Mesothelial cell of epicardium (in vitro differentiated cells): ENCODE results near the gene LPCAT2. TPM values are rescaled to one million over a fixed set of nuclear protein-coding genes. Genes with fewer than 3 reads are reported as not detected.
"Not testable (repeated sequence)": the region's sequence is repeated elsewhere in the genome, so short reads cannot be mapped to it uniquely, and the experiment has no call there.

Experiments
- DNase-seq, 2 experiments: peaks; one replicate each; pipeline ENCODE4 v3.0.0; 2021; ENCODE audit warnings: low spot score in 2 of 2; ENCODE audit not compliant: unreplicated experiment in 2 of 2
- H3K27ac Mint-ChIP-seq: 2 replicates; pipeline ENCODE4 v1.8.0; 2021; ENCODE audit warnings: mixed read lengths
- H3K27me3 Mint-ChIP-seq: 2 replicates; pipeline ENCODE4 v1.8.0; 2021; ENCODE audit warnings: low read depth, mixed read lengths
- H3K36me3 Mint-ChIP-seq: 2 replicates; pipeline ENCODE4 v1.8.0; 2021; ENCODE audit warnings: mixed read lengths
- H3K4me1 Mint-ChIP-seq: 2 replicates; pipeline ENCODE4 v1.8.0; 2021; ENCODE audit warnings: mixed read lengths
- H3K4me3 Mint-ChIP-seq: 2 replicates; pipeline ENCODE4 v1.8.0; 2021; ENCODE audit warnings: mild to moderate bottlenecking, moderate library complexity, mixed read lengths
- H3K9me3 Mint-ChIP-seq: 2 replicates; pipeline ENCODE4 v1.8.0; 2021; ENCODE audit warnings: mixed read lengths
- total RNA-seq: library from RNA; stranded (reverse); gene quantifications from 3 replicates; pipeline ENCODE4 v1.2.1, GENCODE V29; 2021
- TF ChIP-seq, protein P1 (sequence below): fragments of 200-600 bp; sonication (generic); IDR thresholded peaks from one replicate; pipeline ENCODE4 v1.5.0; 2021; ENCODE audit warnings: antibody characterized with exemption; ENCODE audit not compliant: unreplicated experiment

LPCAT2 gene
- total RNA-seq, 1 donor from 2014 or later = 25.1 TPM

DNA sequence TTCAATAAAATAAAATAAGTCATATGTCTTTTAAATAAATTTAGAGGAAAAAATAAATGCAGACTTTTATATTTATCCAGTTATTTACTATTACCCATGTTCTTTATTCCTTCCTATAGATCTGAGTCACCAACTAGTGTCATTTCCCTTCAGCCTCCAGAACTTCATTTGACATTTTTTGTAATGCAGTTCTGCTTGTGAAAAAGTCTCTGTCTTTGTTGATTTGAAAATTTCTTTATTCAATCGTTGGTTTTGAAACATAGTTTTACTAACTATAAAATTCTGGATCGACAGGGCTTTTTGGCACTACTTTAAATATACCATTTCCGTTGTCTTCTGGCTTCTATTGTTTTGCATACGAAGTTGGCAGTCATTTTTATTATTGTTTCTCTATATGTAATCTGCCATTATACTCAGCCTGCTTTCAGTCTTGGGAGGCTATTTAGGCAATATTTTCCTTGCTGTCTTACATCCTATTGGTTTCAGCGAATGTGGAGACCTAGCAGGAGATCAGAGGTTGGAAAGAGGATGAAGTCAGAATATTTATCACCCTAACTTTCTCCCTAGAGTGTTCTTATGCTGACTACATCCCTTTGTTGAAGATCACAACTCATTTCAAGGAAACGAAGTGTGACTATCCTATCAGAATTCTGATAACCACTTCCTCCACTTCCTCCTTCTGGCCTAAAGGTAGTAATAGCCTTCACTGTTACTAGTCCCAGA is 104.9 kb downstream of the LPCAT2 start:
- TF ChIP-seq, protein P1, sequence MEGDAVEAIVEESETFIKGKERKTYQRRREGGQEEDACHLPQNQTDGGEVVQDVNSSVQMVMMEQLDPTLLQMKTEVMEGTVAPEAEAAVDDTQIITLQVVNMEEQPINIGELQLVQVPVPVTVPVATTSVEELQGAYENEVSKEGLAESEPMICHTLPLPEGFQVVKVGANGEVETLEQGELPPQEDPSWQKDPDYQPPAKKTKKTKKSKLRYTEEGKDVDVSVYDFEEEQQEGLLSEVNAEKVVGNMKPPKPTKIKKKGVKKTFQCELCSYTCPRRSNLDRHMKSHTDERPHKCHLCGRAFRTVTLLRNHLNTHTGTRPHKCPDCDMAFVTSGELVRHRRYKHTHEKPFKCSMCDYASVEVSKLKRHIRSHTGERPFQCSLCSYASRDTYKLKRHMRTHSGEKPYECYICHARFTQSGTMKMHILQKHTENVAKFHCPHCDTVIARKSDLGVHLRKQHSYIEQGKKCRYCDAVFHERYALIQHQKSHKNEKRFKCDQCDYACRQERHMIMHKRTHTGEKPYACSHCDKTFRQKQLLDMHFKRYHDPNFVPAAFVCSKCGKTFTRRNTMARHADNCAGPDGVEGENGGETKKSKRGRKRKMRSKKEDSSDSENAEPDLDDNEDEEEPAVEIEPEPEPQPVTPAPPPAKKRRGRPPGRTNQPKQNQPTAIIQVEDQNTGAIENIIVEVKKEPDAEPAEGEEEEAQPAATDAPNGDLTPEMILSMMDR = no peak
- Mint-ChIP-seq H3K4me3 (no peak overlapping the region), H3K4me1 (peaks cover 6% of the 10 kb centered on the region), H3K36me3 (peaks cover 2% of the 10 kb centered on the region), H3K27me3 (peaks cover 28% of the 10 kb centered on the region), H3K27ac (no peak overlapping the region), H3K9me3 (peaks cover 37% of the 10 kb centered on the region)
- DNase-seq = no peak

DNA sequence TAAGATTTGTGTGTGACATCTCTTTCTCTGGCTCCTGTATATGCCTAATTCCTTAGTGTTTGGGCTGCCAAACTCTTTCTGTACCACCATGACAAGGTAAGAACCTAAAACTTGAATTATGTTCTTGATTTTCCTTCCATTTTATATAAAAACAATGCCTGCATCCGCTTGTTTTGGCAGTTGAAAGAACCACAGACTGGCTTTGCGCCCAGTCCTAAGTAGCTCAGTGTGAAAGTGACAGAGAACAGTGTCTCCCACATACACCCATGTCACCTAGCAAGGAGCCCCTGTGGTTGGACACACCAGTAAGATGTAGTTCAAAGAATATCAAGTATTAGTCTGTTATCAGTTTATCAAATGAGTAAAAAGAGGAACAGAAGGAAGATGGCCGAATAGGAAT is 106.2 kb downstream of the LPCAT2 start:
- no peak for DNase-seq
- TF ChIP-seq, protein P1 = no peak
- H3K27ac Mint-ChIP-seq = no peak overlapping the region
- H3K4me3 Mint-ChIP-seq = no peak overlapping the region
- peaks cover 2% of the 10 kb centered on the region for H3K36me3 Mint-ChIP-seq
- peaks cover 37% of the 10 kb centered on the region for H3K27me3 Mint-ChIP-seq
- H3K4me1 Mint-ChIP-seq = peaks cover 6% of the 10 kb centered on the region
- peaks cover 29% of the 10 kb centered on the region for H3K9me3 Mint-ChIP-seq

DNA sequence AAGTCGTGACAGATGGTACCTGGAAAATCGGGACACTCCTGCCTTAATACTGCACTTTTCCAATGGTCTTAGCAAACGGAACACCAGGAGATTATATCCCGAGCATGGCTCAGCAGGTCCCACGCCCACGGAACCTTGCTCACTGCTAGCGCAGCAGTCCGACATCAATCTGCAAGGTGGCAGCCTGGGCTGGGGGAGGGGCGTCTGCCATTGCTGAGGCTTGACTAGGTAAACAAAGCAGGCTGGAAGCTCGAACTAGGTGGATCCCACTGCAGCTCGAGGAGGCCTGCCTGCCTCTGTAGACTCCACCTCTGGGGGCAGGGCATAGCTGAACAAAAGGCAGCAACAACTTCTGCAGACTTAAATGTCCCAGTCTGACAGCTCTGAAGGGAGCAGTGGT is 106.8 kb downstream of the LPCAT2 start:
- not testable (repeated sequence) for DNase-seq, H3K36me3 Mint-ChIP-seq, H3K4me3 Mint-ChIP-seq, H3K27ac Mint-ChIP-seq, H3K4me1 Mint-ChIP-seq
- H3K9me3 Mint-ChIP-seq = peaks cover 28% of the 10 kb centered on the region
- H3K27me3 Mint-ChIP-seq = peaks cover 36% of the 10 kb centered on the region

DNA sequence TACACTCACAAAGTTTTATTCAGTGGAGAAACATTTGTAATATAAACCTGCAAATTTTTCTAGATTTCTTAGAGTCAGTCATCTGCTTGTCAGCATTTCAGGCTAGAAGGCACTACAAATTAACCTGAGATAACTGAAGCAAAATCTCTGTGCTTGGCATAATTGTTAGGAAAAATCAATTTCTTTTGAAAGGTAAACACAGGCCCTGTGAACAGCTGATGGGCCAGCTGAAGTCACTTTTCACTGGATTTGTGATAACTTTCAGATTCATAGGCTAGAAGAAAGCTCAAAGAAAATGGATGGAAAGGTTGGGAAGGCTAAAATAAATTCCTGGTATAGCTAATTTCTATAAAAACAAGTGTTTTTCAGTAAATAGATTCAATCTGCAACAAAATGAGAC is 112.9 kb downstream of the LPCAT2 start:
- peaks cover 30% of the 10 kb centered on the region for H3K27me3 Mint-ChIP-seq
- no peak overlapping the region for H3K4me3 Mint-ChIP-seq
- H3K27ac Mint-ChIP-seq = no peak overlapping the region
- H3K9me3 Mint-ChIP-seq = peaks cover 13% of the 10 kb centered on the region
- no peaks in the 10 kb centered on the region for H3K36me3 Mint-ChIP-seq
- TF ChIP-seq, protein P1 = no peak
- DNase-seq = no peak
- no peaks in the 10 kb centered on the region for H3K4me1 Mint-ChIP-seq

DNA sequence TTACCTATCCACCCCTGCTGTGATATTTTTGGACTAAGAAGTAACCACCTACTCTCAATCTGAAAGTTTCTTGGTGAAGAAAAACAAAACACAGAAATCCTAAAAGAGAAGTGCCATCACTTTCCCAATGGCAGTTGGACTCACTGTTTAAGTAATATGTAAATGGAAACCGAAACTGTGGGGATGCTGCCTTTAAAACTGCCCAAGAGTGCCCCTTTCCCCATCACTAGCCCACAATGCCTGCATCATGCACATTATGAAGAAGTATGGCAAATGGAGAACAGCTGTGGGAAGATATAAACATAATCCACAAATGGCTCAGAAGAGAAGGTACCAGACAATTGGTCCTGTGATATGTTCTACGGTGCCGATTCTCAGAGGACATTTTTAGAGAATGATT is 113.4 kb downstream of the LPCAT2 start:
- Mint-ChIP-seq H3K9me3 (peaks cover 8% of the 10 kb centered on the region), H3K4me3 (no peak overlapping the region), H3K4me1 (no peaks in the 10 kb centered on the region), H3K27ac (no peak overlapping the region), H3K27me3 (peaks cover 27% of the 10 kb centered on the region), H3K36me3 (no peaks in the 10 kb centered on the region)
- TF ChIP-seq, protein P1 = no peak
- DNase-seq = no peak

DNA sequence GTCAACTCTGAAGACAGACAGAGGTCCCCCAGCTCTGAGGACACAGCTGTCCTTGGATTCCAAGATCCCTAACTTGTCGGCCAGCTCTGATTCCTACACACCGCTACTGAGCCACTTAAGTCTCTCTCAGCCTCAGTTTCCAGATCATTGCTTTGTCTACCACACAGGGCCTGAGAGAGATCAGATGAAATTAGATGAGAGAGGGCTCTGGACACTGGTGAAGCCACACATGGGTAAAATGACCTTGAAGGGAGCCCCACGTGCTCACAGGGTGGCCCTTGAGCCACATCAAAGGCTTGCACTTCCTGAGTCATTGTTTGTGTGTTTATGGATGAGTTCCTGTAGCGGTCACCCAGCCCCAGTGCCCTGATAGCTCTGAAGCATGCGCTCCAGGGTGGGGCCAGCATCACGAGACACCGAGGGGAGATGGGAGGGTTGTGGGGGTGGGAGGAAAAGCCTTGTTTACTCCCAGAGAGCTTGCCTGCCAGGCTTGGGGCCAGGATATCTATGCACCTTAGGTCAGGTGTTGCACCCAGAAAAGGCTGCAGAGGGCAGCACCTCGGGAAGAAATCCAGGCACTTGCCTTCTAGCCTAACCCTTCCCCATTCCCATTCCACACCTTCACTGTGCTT is 114.2 kb downstream of the LPCAT2 start:
- no peak overlapping the region for H3K27ac Mint-ChIP-seq
- peaks cover 23% of the 10 kb centered on the region for H3K27me3 Mint-ChIP-seq
- peaks cover 6% of the 10 kb centered on the region for H3K9me3 Mint-ChIP-seq
- H3K4me1 Mint-ChIP-seq = no peaks in the 10 kb centered on the region
- no peaks in the 10 kb centered on the region for H3K36me3 Mint-ChIP-seq
- DNase-seq = no peak
- TF ChIP-seq, protein P1 = no peak
- no peak overlapping the region for H3K4me3 Mint-ChIP-seq
